Neural progenitor cell (in vitro differentiated cells): ENCODE results near the gene GUCA2A.

Experiments
- CTCF ChIP-seq: fragments of 200-600 bp; sonication (generic); IDR thresholded peaks from 2 replicates; pipeline ENCODE4 v1.5.1; 2017; ENCODE audit warnings: antibody characterized with exemption, mild to moderate bottlenecking
- EZH2 ChIP-seq: fragments of 200-600 bp; sonication (generic); IDR thresholded peaks from 2 replicates; pipeline ENCODE4 v1.6.1; 2017; ENCODE audit warnings: antibody characterized with exemption, mild to moderate bottlenecking, moderate library complexity

GRCh38 chr1:42165511-42166210 is 1.1 kb upstream of the GUCA2A start:
- no peak for TF ChIP-seq EZH2
- TF ChIP-seq CTCF, result no peak
